ENCODE results near the gene TXLNB.
"Not testable (repeated sequence)": the region's sequence is repeated elsewhere in the genome, so short reads cannot be mapped to it uniquely, and the experiment has no call there.

Gene TXLNB

DNA sequence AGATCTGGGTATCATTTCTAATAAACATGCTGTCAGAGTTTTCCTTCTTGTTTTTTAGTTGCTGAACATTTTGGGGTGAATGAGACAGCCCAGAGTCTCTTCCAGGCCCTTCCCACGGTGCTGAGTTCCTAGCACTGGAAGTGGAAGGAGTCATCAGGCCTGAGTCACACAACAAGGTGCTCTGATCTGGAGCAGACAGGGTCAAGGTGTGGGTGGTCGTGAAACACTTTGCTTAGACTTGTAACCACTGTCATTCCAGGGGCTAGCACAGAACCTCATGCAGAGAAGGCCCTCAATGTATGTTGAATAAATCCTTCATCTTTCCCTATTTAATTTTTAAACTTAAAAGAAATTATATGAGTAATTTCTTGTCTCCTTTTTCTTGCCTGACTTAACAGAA, 60.6 kb downstream of the TXLNB start:
- DNase-seq = no peak

- DNase-seq = no peak
Measured at GRCh38 chr6:139230391-139230840, 61.4 kb downstream of the TXLNB start.

DNA sequence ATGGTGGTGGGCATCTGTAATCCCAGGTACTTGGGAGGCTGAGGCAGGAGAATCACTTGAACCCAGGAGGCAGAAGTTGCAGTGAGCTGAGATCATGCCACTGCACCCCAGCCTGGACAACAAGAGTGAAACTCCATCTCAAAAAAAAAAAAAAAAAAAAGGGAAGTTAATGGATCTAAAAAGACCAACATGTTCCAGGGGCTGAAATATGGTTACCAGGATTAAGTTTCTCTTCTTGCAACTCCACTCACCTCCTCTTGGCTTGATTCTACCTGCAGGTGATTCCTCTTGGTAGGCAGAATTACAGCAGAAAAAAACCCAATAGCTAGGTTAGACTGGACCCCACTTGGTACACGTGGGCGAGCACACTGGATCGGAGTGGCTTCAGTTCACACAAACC, 63.4 kb downstream of the TXLNB start:
- DNase-seq = not testable (repeated sequence)

- no peak for DNase-seq
Measured at GRCh38 chr6:139219746-139220145, 72.1 kb downstream of the TXLNB start.

GRCh38 chr6:139219271-139219729, 72.5 kb downstream of the TXLNB start:
- peak in 12 of 14 donors; percentile 13 to 79 (median 66) for DNase-seq

- not testable (repeated sequence) for DNase-seq
Measured at GRCh38 chr6:139212460-139212859, 79.3 kb downstream of the TXLNB start.

GRCh38 chr6:139210766-139211165, 81.0 kb downstream of the TXLNB start:
- not testable (repeated sequence) for DNase-seq

GRCh38 chr6:139205843-139206242, 86.0 kb downstream of the TXLNB start:
- DNase-seq = no peak

- DNase-seq = no peak
Measured at GRCh38 chr6:139204978-139205377, 86.8 kb downstream of the TXLNB start.

GRCh38 chr6:139201378-139201777, 90.4 kb downstream of the TXLNB start:
- no peak for DNase-seq

DNA sequence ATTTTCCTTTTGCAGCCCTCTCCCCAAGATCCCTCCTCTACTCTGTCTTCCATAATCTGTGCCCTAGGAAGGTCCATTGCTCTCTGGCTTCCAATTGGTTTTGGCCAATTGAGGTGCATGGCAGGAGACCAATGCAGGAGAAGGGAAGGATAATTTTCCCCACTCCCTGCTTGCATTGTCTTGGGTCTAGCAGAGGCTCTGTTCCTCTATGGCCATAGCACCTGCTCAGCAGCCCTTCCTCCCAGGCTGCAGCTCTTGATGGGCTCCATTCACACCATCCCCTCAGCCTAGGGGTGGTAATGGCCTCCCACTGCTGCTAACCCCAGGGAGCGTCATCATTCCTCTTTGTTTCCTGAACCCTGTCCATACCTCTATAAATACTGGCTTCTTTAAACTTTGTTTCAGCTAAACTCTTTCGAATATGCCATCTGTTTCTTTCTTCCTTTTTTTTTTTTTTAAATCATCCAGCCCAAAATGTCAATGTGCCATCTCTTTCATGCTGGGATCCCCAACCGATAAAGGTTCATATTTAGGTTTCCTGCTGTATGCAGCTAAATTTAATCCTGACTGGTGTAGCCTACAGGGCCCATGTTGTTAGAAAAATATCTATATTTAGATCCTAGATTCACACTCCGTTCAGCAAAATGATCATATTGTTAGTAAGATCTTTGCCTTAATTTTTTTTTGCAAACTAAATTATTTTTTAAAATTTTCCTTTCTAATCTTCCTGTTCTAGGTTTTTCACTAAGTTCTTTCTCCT, 93.1 kb downstream of the TXLNB start:
- no peak for DNase-seq

DNA sequence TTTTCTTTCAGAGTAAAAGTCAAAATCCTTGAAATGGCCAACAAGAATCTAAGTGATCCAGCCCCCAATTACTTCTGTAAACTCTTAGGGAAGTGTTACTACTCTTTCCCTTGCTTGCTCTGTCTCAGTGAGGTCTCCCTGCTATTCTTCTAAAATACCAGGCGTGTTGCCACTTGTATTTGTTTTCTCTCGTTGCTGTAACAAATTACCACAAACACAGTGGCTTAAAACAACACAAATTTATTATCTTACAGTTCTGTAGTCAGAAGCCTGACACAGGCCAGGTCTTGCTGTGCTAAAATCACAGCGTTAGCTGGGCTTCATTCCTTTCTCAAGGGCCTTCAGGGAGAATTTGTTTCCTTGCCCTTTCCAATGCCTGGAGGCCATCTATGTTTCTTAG, 97.1 kb downstream of the TXLNB start:
- DNase-seq = no peak

All from C1 segment of cervical spinal cord (tissue), 14 donors.